Body of pancreas (tissue), 4 donors: Measurements from ENCODE around the gene SLC25A23. TPM values are rescaled to one million over a fixed set of nuclear protein-coding genes. Genes with fewer than 3 reads are reported as not detected.

Source experiments
- ATAC-seq: fragments of 150-250 bp; one replicate; pipeline ENCODE4 v1.9.1; 2016
- DNase-seq, 4 donors: peaks; one replicate each; pipeline ENCODE4 v3.0.0-alpha.2; 2019
- H3K27ac ChIP-seq, 4 donors: fragments of 200-600 bp; sonication (generic); 1 replicate in 3 of 4; 2 replicates in 1 of 4; pipeline versions ENCODE4 v1.5.1 to v1.6.1; 2016 to 2019; ENCODE audit warnings: mild to moderate bottlenecking in 1 of 4, mixed read lengths in 1 of 4, moderate library complexity in 1 of 4
- H3K27me3 ChIP-seq, 2 donors: fragments of 200-600 bp; sonication (generic); one replicate each; pipeline ENCODE4 v1.6.0; 2016; ENCODE audit warnings: mild to moderate bottlenecking in 1 of 2
- H3K36me3 ChIP-seq, 2 donors: fragments of 200-600 bp; sonication (generic); replicated peaks in 1 of 2; 2 replicates each; pipeline ENCODE4 v1.5.1; 2016; ENCODE audit warnings: low read depth in 2 of 2; ENCODE audit not compliant: insufficient read depth in 1 of 2
- H3K4me1 ChIP-seq: fragments of 200-600 bp; sonication (generic); one replicate; pipeline ENCODE4 v1.6.0; 2016
- H3K4me3 ChIP-seq, 2 donors: fragments of 200-600 bp; sonication (generic); 1 replicate in 1 of 2; 2 replicates in 1 of 2; pipeline ENCODE4 v1.5.1; 2016 to 2019
- H3K9me3 ChIP-seq, 3 donors: fragments of 200-600 bp; sonication (generic); 1 replicate in 2 of 3; 2 replicates in 1 of 3; pipeline ENCODE4 v1.5.1; 2016
- CTCF ChIP-seq, 7 experiments: fragments of 450-650 bp in 4 of 7; fragments of 200-600 bp in 3 of 7; sonication (generic) in 3 of 7; IDR thresholded peaks; one replicate each; pipeline ENCODE4 v1.5.1; 2016 to 2019; ENCODE audit warnings: antibody characterized with exemption in 7 of 7
- POLR2A ChIP-seq, 3 donors: fragments of 450-650 bp; IDR thresholded peaks; one replicate each; pipeline ENCODE4 v1.6.1; 2016; ENCODE audit warnings: antibody characterized with exemption in 3 of 3, mild to moderate bottlenecking in 2 of 3
- WGBS, 2 donors: methylation state at CpG; one replicate each; pipeline ENCODE4 v1.1.5; 2017; 5-methylcytosine and 5-hydroxymethylcytosine counted together
- intact Hi-C: fragments of 100-400 bp; cut with DNase I; formaldehyde crosslinking; loops from one replicate; pipeline ENCODE4 v1.15.1; 2023
- microRNA-seq, 2 donors: library from miRNA; unstranded; fragments of <30 nt; microRNA quantifications; one replicate each; pipeline ENCODE4, GENCODE V29; 2016; ENCODE audit warnings: borderline number of aligned reads in 2 of 2, borderline replicate concordance in 2 of 2
- small RNA-seq: library from RNA; depleted of rRNA; stranded (forward); fragments of <200 nt; gene quantifications from one replicate; pipeline ENCODE3, GENCODE V24; 2016
- total RNA-seq, 2 donors: library from RNA; depleted of rRNA; stranded (reverse); fragments of >200 nt; gene quantifications; one replicate each; pipeline ENCODE4 v1.1.0, GENCODE V29; 2016

SLC25A23 gene
- total RNA-seq, 2 donors from 2014 or later: 11.5 to 49.3 TPM

GRCh38 chr19:6393983-6394412, 65.6 kb downstream of the SLC25A23 start:
- TF ChIP-seq CTCF (IDR thresholded peaks at IDR 0.05): no peak
- no peak for TF ChIP-seq POLR2A (IDR thresholded peaks at IDR 0.05)
- H3K36me3 ChIP-seq: peaks cover 0 to 5% of the 10 kb centered on the region in 2 donors
- DNase-seq (no peak), ATAC-seq (no peak)
- H3K27me3 ChIP-seq: no peaks in the 10 kb centered on the region
- H3K9me3 ChIP-seq: no peaks in the 10 kb centered on the region
- peak overlapping the region; percentile 72 to 96 (median 90) for H3K27ac ChIP-seq
- H3K4me1 ChIP-seq: peaks cover 21% of the 10 kb centered on the region
- intact Hi-C loops: no loop called here
- WGBS, 2 donors: 21 to 27% methylated on average over 14 of the region's 14 CpGs
- H3K4me3 ChIP-seq: peak overlapping the region; percentile 65 to 73

GRCh38 chr19:6393074-6393982, 66.3 kb downstream of the SLC25A23 start, which contains the start of gene GTF2F1:
Gene GTF2F1 (minus strand): TSS chr19:6393164. CDS start chr19:6392995, 169 bp downstream.
- TF ChIP-seq POLR2A (IDR thresholded peaks at IDR 0.05) (peak; percentile 22 to 61 (median 50)), CTCF (IDR thresholded peaks at IDR 0.05) (peak in 3 of 7 experiments; percentile 9 to 34 (median 22))
- peak within 1 kb of the TSS; percentile 65 to 73 for H3K4me3 ChIP-seq
- ATAC-seq: peak; percentile 94
- intact Hi-C loops: no loop called here
- H3K27ac ChIP-seq: peak within 1 kb of the TSS; percentile 72 to 96 (median 90)
- DNase-seq: peak; percentile 86 to 92 (median 90)
- H3K9me3 ChIP-seq: no peaks in the 10 kb centered on the region
- H3K4me1 ChIP-seq: peaks cover 21% of the 10 kb centered on the region
- H3K27me3 ChIP-seq: no peaks in the 10 kb centered on the region
- WGBS, 2 donors: 0 to 4% methylated on average over 5 to 69 of the region's 69 CpGs
- H3K36me3 ChIP-seq: peaks cover 5 to 12% of the 10 kb centered on the region in 2 donors

- no peak for DNase-seq
- WGBS, 2 donors: 5 to 18% methylated on average over 14 to 30 of the region's 30 CpGs
- Histone ChIP-seq H3K4me3 (peak overlapping the region; percentile 65 to 73), H3K27ac (peak overlapping the region in 3 of 4 donors; percentile 86 to 96 (median 93)), H3K27me3 (no peaks in the 10 kb centered on the region), H3K9me3 (no peaks in the 10 kb centered on the region), H3K36me3 (peaks cover 7 to 15% of the 10 kb centered on the region in 2 donors), H3K4me1 (peaks cover 21% of the 10 kb centered on the region)
- ATAC-seq: no peak
- intact Hi-C loops: no loop called here
- TF ChIP-seq CTCF (IDR thresholded peaks at IDR 0.05): no peak
- TF ChIP-seq POLR2A (IDR thresholded peaks at IDR 0.05): no peak
These were observed 67.1 kb downstream of the SLC25A23 start for GRCh38 chr19:6392221-6393073.

Small RNA genes lying within 50 kb of the gene (microRNA-seq; reads per million reads assigned to microRNA genes)
- gene MIR3940 (2.3 to 4.5 reads per million in 2 donors), gene MIR6790 (0 reads per million in 2 donors)

Small RNA genes lying within 50 kb of the gene (small RNA-seq; reads per million reads assigned to genes)
- gene AC010503.2: not detected
- gene MIR6790: not detected

Other genes starting within 250 kb of the SLC25A23 start
- gene MLLT1, start 179.8 kb downstream of the SLC25A23 start, total RNA-seq: 10 to 100 TPM; 16.3 to 23.7 TPM
- not detected for gene ACER1, start 126.2 kb downstream of the SLC25A23 start, total RNA-seq
- 10 to 100 TPM; 32.3 to 62.8 TPM for gene CLPP, start 98.3 kb downstream of the SLC25A23 start, total RNA-seq
- gene ALKBH7, start 87.0 kb downstream of the SLC25A23 start, total RNA-seq: 10 to 100 TPM; 41.2 to 64.6 TPM
- 1 to 10 TPM in 1 of 2 donors, under 1 TPM in 1; 0.52 to 8.6 TPM for gene PSPN, start 83.9 kb downstream of the SLC25A23 start, total RNA-seq
- gene GTF2F1, start 66.6 kb downstream of the SLC25A23 start, total RNA-seq: 10 to 100 TPM; 37.4 to 51.1 TPM
- gene KHSRP, start 35.0 kb downstream of the SLC25A23 start, total RNA-seq: 10 to 100 TPM; 54.0 to 83.4 TPM
- not detected for gene SLC25A41, start 26.0 kb downstream of the SLC25A23 start, total RNA-seq
- gene CRB3, start 4.5 kb upstream of the SLC25A23 start, total RNA-seq: 10 to 100 TPM; 35.8 to 37.6 TPM
- gene DENND1C, start 22.0 kb upstream of the SLC25A23 start, total RNA-seq: 1 to 10 TPM; 1.0 to 1.3 TPM
- 1 to 10 TPM; 3.0 to 3.4 TPM for gene TUBB4A, start 42.5 kb upstream of the SLC25A23 start, total RNA-seq
- gene TNFSF9, start 71.2 kb upstream of the SLC25A23 start, total RNA-seq: 1 to 10 TPM in 1 of 2 donors, not detected in 1; 2.6 TPM
- gene CD70, start 131.4 kb upstream of the SLC25A23 start, total RNA-seq: not detected
- gene TNFSF14, start 210.4 kb upstream of the SLC25A23 start, total RNA-seq: 1 to 10 TPM in 1 of 2 donors, under 1 TPM in 1; 0.26 to 4.3 TPM